T-helper 2 cell treated with Interferon-gamma antibody and Interleukin-4, amounts not matched to agents 5 μg/mL and 100 μg/mL, for 36 hours (primary cell): ENCODE measurements around the gene FGF14.
"Not testable (repeated sequence)": the region's sequence is repeated elsewhere in the genome, so short reads cannot be mapped to it uniquely, and the experiment has no call there.

Source experiments
- DNase-seq: peaks from one replicate; pipeline ENCODE4 v3.0.0; 2021; ENCODE audit warnings: low spot score
- H3K27ac Mint-ChIP-seq: one replicate; pipeline ENCODE4 v1.8.0; 2021; ENCODE audit warnings: mild to moderate bottlenecking, mixed read lengths
- H3K27me3 Mint-ChIP-seq: one replicate; pipeline ENCODE4 v1.8.0; 2021; ENCODE audit warnings: low read depth, mixed read lengths
- H3K36me3 Mint-ChIP-seq: one replicate; pipeline ENCODE4 v1.8.0; 2021; ENCODE audit warnings: low read depth, mixed read lengths
- H3K4me1 Mint-ChIP-seq: one replicate; pipeline ENCODE4 v1.8.0; 2021; ENCODE audit warnings: low read depth, mixed read lengths
- H3K4me3 Mint-ChIP-seq: one replicate; pipeline ENCODE4 v1.8.0; 2022; ENCODE audit warnings: mild to moderate bottlenecking, moderate library complexity, mixed read lengths
- H3K9me3 Mint-ChIP-seq: one replicate; pipeline ENCODE4 v1.8.0; 2021; ENCODE audit warnings: mixed read lengths

The FGF14 gene

GRCh38 chr13:102172406-102172805, 229.4 kb downstream of the FGF14 start:
- no peak for DNase-seq
- Mint-ChIP-seq H3K27ac (no peak overlapping the region), H3K9me3 (no peaks in the 10 kb centered on the region), H3K36me3 (no peaks in the 10 kb centered on the region), H3K4me1 (no peaks in the 10 kb centered on the region), H3K4me3 (no peak overlapping the region), H3K27me3 (no peaks in the 10 kb centered on the region)

- Mint-ChIP-seq H3K27me3 (no peaks in the 10 kb centered on the region), H3K27ac (no peak overlapping the region), H3K36me3 (no peaks in the 10 kb centered on the region), H3K4me3 (no peak overlapping the region), H3K9me3 (no peaks in the 10 kb centered on the region), H3K4me1 (no peaks in the 10 kb centered on the region)
- no peak for DNase-seq
Measured at GRCh38 chr13:102170305-102170704, 231.5 kb downstream of the FGF14 start.

- Mint-ChIP-seq H3K9me3 (peaks cover 4% of the 10 kb centered on the region), H3K27ac (no peak overlapping the region), H3K27me3 (no peaks in the 10 kb centered on the region), H3K4me3 (no peak overlapping the region), H3K4me1 (no peaks in the 10 kb centered on the region), H3K36me3 (no peaks in the 10 kb centered on the region)
- DNase-seq = no peak
Measured at GRCh38 chr13:102169471-102170015, 232.3 kb downstream of the FGF14 start.

GRCh38 chr13:102152790-102153189, 249.1 kb downstream of the FGF14 start:
- no peak overlapping the region for H3K4me3 Mint-ChIP-seq

GRCh38 chr13:102147353-102147752, 254.5 kb downstream of the FGF14 start:
- Mint-ChIP-seq H3K36me3 (no peaks in the 10 kb centered on the region), H3K4me1 (no peaks in the 10 kb centered on the region), H3K4me3 (no peak overlapping the region), H3K9me3 (no peaks in the 10 kb centered on the region), H3K27me3 (no peaks in the 10 kb centered on the region), H3K27ac (no peak overlapping the region)
- no peak for DNase-seq

More at GRCh38 chr13:102152790-102153189, 249.1 kb downstream of the FGF14 start:
- Mint-ChIP-seq H3K36me3 (no peaks in the 10 kb centered on the region), H3K27me3 (no peaks in the 10 kb centered on the region), H3K27ac (no peak overlapping the region), H3K9me3 (no peaks in the 10 kb centered on the region), H3K4me1 (no peaks in the 10 kb centered on the region)
- DNase-seq = no peak

- no peaks in the 10 kb centered on the region for H3K4me1 Mint-ChIP-seq
- no peaks in the 10 kb centered on the region for H3K9me3 Mint-ChIP-seq
- H3K36me3 Mint-ChIP-seq = no peaks in the 10 kb centered on the region
- no peak for DNase-seq
- no peak overlapping the region for H3K4me3 Mint-ChIP-seq
- no peaks in the 10 kb centered on the region for H3K27me3 Mint-ChIP-seq
- no peak overlapping the region for H3K27ac Mint-ChIP-seq
Measured at GRCh38 chr13:102145750-102146149, 256.1 kb downstream of the FGF14 start.

GRCh38 chr13:102142473-102142826, 259.4 kb downstream of the FGF14 start:
- no peaks in the 10 kb centered on the region for H3K36me3 Mint-ChIP-seq
- no peaks in the 10 kb centered on the region for H3K4me1 Mint-ChIP-seq
- DNase-seq = no peak
- H3K4me3 Mint-ChIP-seq = no peak overlapping the region
- H3K9me3 Mint-ChIP-seq = no peaks in the 10 kb centered on the region
- H3K27ac Mint-ChIP-seq = no peak overlapping the region
- no peaks in the 10 kb centered on the region for H3K27me3 Mint-ChIP-seq

GRCh38 chr13:102141625-102142472, 260.0 kb downstream of the FGF14 start:
- Mint-ChIP-seq H3K4me3 (no peak overlapping the region), H3K27ac (no peak overlapping the region), H3K9me3 (no peaks in the 10 kb centered on the region), H3K27me3 (no peaks in the 10 kb centered on the region), H3K36me3 (no peaks in the 10 kb centered on the region), H3K4me1 (no peaks in the 10 kb centered on the region)
- DNase-seq = no peak

GRCh38 chr13:102139626-102140025, 262.2 kb downstream of the FGF14 start:
- Mint-ChIP-seq H3K27me3 (no peaks in the 10 kb centered on the region), H3K9me3 (no peaks in the 10 kb centered on the region), H3K36me3 (no peaks in the 10 kb centered on the region), H3K4me1 (no peaks in the 10 kb centered on the region), H3K27ac (no peak overlapping the region), H3K4me3 (no peak overlapping the region)
- no peak for DNase-seq

GRCh38 chr13:102138635-102139190, 263.1 kb downstream of the FGF14 start:
- Mint-ChIP-seq H3K27me3 (no peaks in the 10 kb centered on the region), H3K27ac (no peak overlapping the region), H3K4me3 (no peak overlapping the region), H3K9me3 (no peaks in the 10 kb centered on the region), H3K4me1 (no peaks in the 10 kb centered on the region), H3K36me3 (no peaks in the 10 kb centered on the region)
- DNase-seq = no peak

- H3K36me3 Mint-ChIP-seq, H3K4me3 Mint-ChIP-seq, H3K27me3 Mint-ChIP-seq, H3K9me3 Mint-ChIP-seq, H3K27ac Mint-ChIP-seq, DNase-seq, H3K4me1 Mint-ChIP-seq: not testable (repeated sequence)
Measured at GRCh38 chr13:102137904-102138303, 263.9 kb downstream of the FGF14 start.

GRCh38 chr13:102136735-102137296, 265.0 kb downstream of the FGF14 start:
- H3K4me1 Mint-ChIP-seq = no peaks in the 10 kb centered on the region
- no peak overlapping the region for H3K27ac Mint-ChIP-seq
- H3K9me3 Mint-ChIP-seq = no peaks in the 10 kb centered on the region
- no peak overlapping the region for H3K4me3 Mint-ChIP-seq
- no peaks in the 10 kb centered on the region for H3K27me3 Mint-ChIP-seq
- DNase-seq = no peak
- H3K36me3 Mint-ChIP-seq = no peaks in the 10 kb centered on the region

- peaks cover 2% of the 10 kb centered on the region for H3K27me3 Mint-ChIP-seq
- no peak overlapping the region for H3K4me3 Mint-ChIP-seq
- no peaks in the 10 kb centered on the region for H3K36me3 Mint-ChIP-seq
- H3K27ac Mint-ChIP-seq = no peak overlapping the region
- no peak for DNase-seq
- no peaks in the 10 kb centered on the region for H3K4me1 Mint-ChIP-seq
- H3K9me3 Mint-ChIP-seq = no peaks in the 10 kb centered on the region
Measured at GRCh38 chr13:102132777-102133295, 269.0 kb downstream of the FGF14 start.

GRCh38 chr13:102131246-102131645, 270.6 kb downstream of the FGF14 start:
- Mint-ChIP-seq H3K4me1 (no peaks in the 10 kb centered on the region), H3K36me3 (no peaks in the 10 kb centered on the region), H3K9me3 (no peaks in the 10 kb centered on the region), H3K4me3 (no peak overlapping the region), H3K27me3 (peaks cover 2% of the 10 kb centered on the region), H3K27ac (no peak overlapping the region)
- no peak for DNase-seq
